PC-3 (cell line): Measurements from ENCODE around the gene DGKD. TPM values are rescaled to one million over a fixed set of nuclear protein-coding genes. Genes with fewer than 3 reads are reported as not detected.

Experiments
- ATAC-seq: fragments of 200-7000 bp; cut with Tn5 transposase; 2 replicates; pipeline ENCODE4 v1.9.1; 2020; ENCODE audit warnings: mild to moderate bottlenecking, moderate library complexity
- BruUV-seq: library from RNA; stranded (reverse); fragments of 400-500 nt; replicated peaks from 2 replicates; lab custom pipeline; 2021; lab: Mats Ljungman, UMichigan
- CTCF ChIA-PET: fragments of 300-600 bp; sonication (Branson Sonifier 250); formaldehyde crosslinking; loops from one replicate; lab custom pipeline; 2022; ENCODE audit warnings: antibody characterized with exemption; lab: Charles Lee
- POLR2A ChIA-PET: fragments of 300-600 bp; sonication (Branson Sonifier 250); formaldehyde crosslinking; loops from one replicate; lab custom pipeline; 2022; ENCODE audit warnings: antibody characterized with exemption; ENCODE audit not compliant: unreplicated experiment; lab: Charles Lee
- DNase-seq: peaks from one replicate; pipeline ENCODE4 v3.0.0-alpha.2; 2015
- H2AFZ ChIP-seq: fragments of 300-600 bp; sonication (generic); 2 replicates; pipeline ENCODE4 v1.6.0; 2016; ENCODE audit warnings: antibody characterized with exemption, low read length
- H3F3A ChIP-seq: fragments of 300-600 bp; sonication (generic); one replicate; pipeline ENCODE4 v1.6.0; 2017; ENCODE audit warnings: antibody characterized with exemption, low read length, control low read depth, mild to moderate bottlenecking; ENCODE audit not compliant: unreplicated experiment
- H3K27ac ChIP-seq: fragments of 300-600 bp; sonication (generic); 2 replicates; pipeline ENCODE4 v1.5.1; 2016; ENCODE audit warnings: mild to moderate bottlenecking, low read length
- H3K27me3 ChIP-seq: fragments of 300-600 bp; sonication (generic); 2 replicates; pipeline ENCODE4 v1.6.1; 2016; ENCODE audit warnings: low read length, mixed read lengths
- H3K36me3 ChIP-seq: fragments of 300-600 bp; sonication (generic); 2 replicates; pipeline ENCODE4 v1.6.1; 2016; ENCODE audit warnings: low read depth, mixed run types, low read length, mixed read lengths
- H3K4me1 ChIP-seq: fragments of 300-600 bp; sonication (generic); 2 replicates; pipeline ENCODE4 v1.5.1; 2016; ENCODE audit warnings: low read length; ENCODE audit not compliant: insufficient read depth
- H3K4me2 ChIP-seq: fragments of 300-600 bp; sonication (generic); 2 replicates; pipeline ENCODE4 v1.6.0; 2016; ENCODE audit warnings: low read length
- H3K4me3 ChIP-seq: fragments of 300-600 bp; sonication (generic); 2 replicates; pipeline ENCODE4 v1.5.1; 2016; ENCODE audit warnings: mild to moderate bottlenecking, low read length, mixed read lengths
- H3K79me2 ChIP-seq: fragments of 300-600 bp; sonication (generic); 2 replicates; pipeline ENCODE4 v1.6.1; 2017; ENCODE audit warnings: low read length, mixed read lengths
- H3K9ac ChIP-seq: fragments of 300-600 bp; sonication (generic); 2 replicates; pipeline ENCODE4 v1.6.0; 2016; ENCODE audit warnings: mild to moderate bottlenecking, low read length
- H3K9me2 ChIP-seq: fragments of 300-600 bp; sonication (generic); replicated peaks from 2 replicates; pipeline ENCODE4 v1.6.1; 2016; ENCODE audit warnings: mixed run types, low read length, mixed read lengths
- H3K9me3 ChIP-seq: fragments of 300-600 bp; sonication (generic); 2 replicates; pipeline ENCODE4 v1.6.1; 2016; ENCODE audit warnings: low read length, mixed read lengths
- H4K20me1 ChIP-seq: fragments of 300-600 bp; sonication (generic); 2 replicates; pipeline ENCODE4 v1.6.1; 2016; ENCODE audit warnings: low read length, mixed read lengths
- EZH2 ChIP-seq: fragments of 300-600 bp; sonication (generic); IDR thresholded peaks from one replicate; pipeline ENCODE4 v1.6.1; 2017; ENCODE audit warnings: antibody characterized with exemption, mild to moderate bottlenecking, low read length; ENCODE audit not compliant: unreplicated experiment
- EZH2phosphoT487 ChIP-seq: fragments of 300-600 bp; sonication (generic); IDR thresholded peaks from 2 replicates; pipeline ENCODE4 v1.6.1; 2018; ENCODE audit warnings: mild to moderate bottlenecking, antibody characterized with exemption, low read length, borderline replicate concordance
- intact Hi-C: fragments of 100-400 bp; cut with micrococcal nuclease; formaldehyde crosslinking; loops from 2 replicates; pipeline ENCODE4 v1.9.0; 2023
- total RNA-seq: library from RNA; depleted of rRNA; stranded (reverse); fragments of >200 nt; gene quantifications from 2 replicates; pipeline ENCODE4 v1.2.3, GENCODE V29; 2014; rRNA removed
- TF ChIP-seq, protein P1 (sequence below): fragments of 300-600 bp; sonication (generic); conservative IDR thresholded peaks from 2 replicates; pipeline ENCODE4 v1.5.1; 2017; ENCODE audit warnings: antibody characterized with exemption, low read depth, mild to moderate bottlenecking, low read length

The DGKD gene
- total RNA-seq, 1 experiment from 2014 or later = 23.3 TPM

- H2AFZ ChIP-seq = no peak overlapping the region
- no peaks in the 10 kb centered on the region for H3K4me1 ChIP-seq
- H3K9me3 ChIP-seq = no peaks in the 10 kb centered on the region
- H3K27ac ChIP-seq = no peak overlapping the region
- intact Hi-C loops = no loop called here
- no peak overlapping the region for H3K4me2 ChIP-seq
- no TSS peak for BruUV-seq
- TF ChIP-seq EZH2 = no peak
- TF ChIP-seq EZH2phosphoT487 = no peak
- TF ChIP-seq, protein P1, sequence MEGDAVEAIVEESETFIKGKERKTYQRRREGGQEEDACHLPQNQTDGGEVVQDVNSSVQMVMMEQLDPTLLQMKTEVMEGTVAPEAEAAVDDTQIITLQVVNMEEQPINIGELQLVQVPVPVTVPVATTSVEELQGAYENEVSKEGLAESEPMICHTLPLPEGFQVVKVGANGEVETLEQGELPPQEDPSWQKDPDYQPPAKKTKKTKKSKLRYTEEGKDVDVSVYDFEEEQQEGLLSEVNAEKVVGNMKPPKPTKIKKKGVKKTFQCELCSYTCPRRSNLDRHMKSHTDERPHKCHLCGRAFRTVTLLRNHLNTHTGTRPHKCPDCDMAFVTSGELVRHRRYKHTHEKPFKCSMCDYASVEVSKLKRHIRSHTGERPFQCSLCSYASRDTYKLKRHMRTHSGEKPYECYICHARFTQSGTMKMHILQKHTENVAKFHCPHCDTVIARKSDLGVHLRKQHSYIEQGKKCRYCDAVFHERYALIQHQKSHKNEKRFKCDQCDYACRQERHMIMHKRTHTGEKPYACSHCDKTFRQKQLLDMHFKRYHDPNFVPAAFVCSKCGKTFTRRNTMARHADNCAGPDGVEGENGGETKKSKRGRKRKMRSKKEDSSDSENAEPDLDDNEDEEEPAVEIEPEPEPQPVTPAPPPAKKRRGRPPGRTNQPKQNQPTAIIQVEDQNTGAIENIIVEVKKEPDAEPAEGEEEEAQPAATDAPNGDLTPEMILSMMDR = no peak
- no peak for DNase-seq
- H4K20me1 ChIP-seq = no peaks in the 10 kb centered on the region
- ChIA-PET POLR2A (no interaction called here), CTCF (no interaction called here)
- H3F3A ChIP-seq = no peaks in the 10 kb centered on the region
- peaks cover 11% of the 10 kb centered on the region for H3K36me3 ChIP-seq
- H3K9ac ChIP-seq = no peak overlapping the region
- no peak for ATAC-seq
- H3K79me2 ChIP-seq = no peaks in the 10 kb centered on the region
- no peaks in the 10 kb centered on the region for H3K9me2 ChIP-seq
- H3K4me3 ChIP-seq = no peak overlapping the region
- H3K27me3 ChIP-seq = no peaks in the 10 kb centered on the region
These were observed 165.7 kb downstream of the DGKD start for GRCh38 chr2:233519787-233520611.

Other genes with a start within 250 kb of the DGKD start
- 126 and 173 TPM in 2 replicates for gene ATG16L1, start 102.8 kb upstream of the DGKD start, total RNA-seq
- 0.17 TPM in 1 of 2 replicates, not detected in the other for gene SAG, start 46.7 kb upstream of the DGKD start, total RNA-seq
- gene USP40, start 212.3 kb downstream of the DGKD start, total RNA-seq = 32.1 and 32.3 TPM in 2 replicates